ENCODE measurements around the gene POU2AF1.

GRCh38 chr11:111372538-111372937 lies 6.5 kb downstream of the POU2AF1 start:
- no peak for TF ChIP-seq EZH2 (IDR thresholded peaks at IDR 0.05; ENCODE audit: low read length, missing control alignments)
- TF ChIP-seq CTCF (conservative IDR thresholded peaks at IDR 0.05 in 1 of 2, IDR thresholded peaks at IDR 0.05 in 1 of 2; ENCODE audit: low read depth in 1 of 2, low read length in 2 of 2), result no peak
